SK-N-MC (cell line): ENCODE results near the gene TRMO.

ENCODE experiments used
- DNase-seq: peaks from one replicate; pipeline ENCODE4 v3.0.0-alpha.2; 2011; ENCODE audit warnings: low read depth, low spot score
- H3K27ac ChIP-seq: fragments of 200-600 bp; sonication (generic); 2 replicates; pipeline ENCODE4 v1.5.1; 2016; ENCODE audit warnings: mixed run types
- H3K36me3 ChIP-seq: fragments of 200-600 bp; sonication (generic); 2 replicates; pipeline ENCODE4 v1.6.1; 2017; ENCODE audit warnings: antibody characterized with exemption, low read length, mixed read lengths; ENCODE audit not compliant: insufficient read depth
- H3K4me3 ChIP-seq: fragments of 200-600 bp; sonication (generic); 2 replicates; pipeline ENCODE4 v1.5.1; 2016
- H3K9ac ChIP-seq: fragments of 200-600 bp; sonication (generic); 2 replicates; pipeline ENCODE4 v1.8.0; 2017; ENCODE audit warnings: mixed run types, mixed read lengths; ENCODE audit not compliant: insufficient read length
- H3K9me3 ChIP-seq: fragments of 200-600 bp; sonication (generic); 2 replicates; pipeline ENCODE4 v1.6.1; 2017; ENCODE audit warnings: low read depth, mild to moderate bottlenecking, antibody characterized with exemption, low read length, moderate library complexity, mixed read lengths
- EZH2 ChIP-seq: fragments of 200-600 bp; sonication (generic); IDR thresholded peaks from one replicate; pipeline ENCODE4 v1.6.1; 2017; ENCODE audit warnings: antibody characterized with exemption
- FOXP2 ChIP-seq: optimal IDR thresholded peaks from 2 replicates; pipeline ENCODE3; 2011; ENCODE audit warnings: mild to moderate bottlenecking, moderate library complexity; ENCODE audit not compliant: insufficient read depth; ENCODE audit errors: extremely low read length, control extremely low read depth
- POLR2AphosphoS5 ChIP-seq: IDR thresholded peaks from 2 replicates; pipeline ENCODE4 v1.6.1; 2012; ENCODE audit warnings: mild to moderate bottlenecking, low read depth, low read length, borderline replicate concordance

TRMO gene

DNA sequence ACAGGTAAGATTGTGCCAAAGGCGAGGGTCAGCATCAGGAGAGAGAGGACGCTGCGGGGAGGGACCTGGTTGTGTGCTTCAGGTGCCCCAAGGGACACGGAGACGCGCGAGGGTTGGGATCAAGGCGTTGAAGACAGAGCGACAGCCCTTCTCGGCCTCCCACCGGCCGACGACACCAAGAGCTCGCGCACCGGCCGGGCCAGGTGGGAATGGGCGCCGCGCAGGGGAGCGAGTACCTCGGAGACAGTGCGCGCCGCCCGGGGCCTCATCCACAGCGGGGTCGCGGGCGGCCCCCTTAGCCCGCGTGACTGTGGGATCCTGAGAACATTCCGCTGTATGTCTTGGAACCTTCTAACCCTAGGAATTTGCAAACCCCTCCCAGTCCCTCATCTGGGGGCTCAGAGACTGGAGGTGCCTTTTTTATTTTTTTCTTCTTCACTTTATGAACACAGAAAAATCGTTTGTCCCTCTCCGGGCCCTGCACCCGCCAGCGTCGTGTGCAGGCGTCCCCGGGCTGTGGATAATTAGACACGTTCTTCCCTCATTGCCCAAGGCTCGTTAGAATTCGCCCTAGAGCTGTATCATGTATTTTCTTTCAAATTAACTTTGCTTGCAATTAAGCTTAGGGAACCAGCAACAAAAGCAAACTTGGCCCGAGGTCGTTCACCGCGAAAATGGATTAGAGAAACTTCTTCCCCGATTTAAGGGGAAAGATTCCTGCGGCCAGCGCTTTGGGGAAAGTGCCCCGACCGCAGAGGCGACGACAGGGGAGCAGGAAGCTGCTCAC, 64.5 kb downstream of the TRMO start:
- DNase-seq = no peak
- Histone ChIP-seq H3K27ac (no peak overlapping the region), H3K4me3 (peak overlapping the region; percentile 11; the same call in 1 of the 2 replicates), H3K9ac (no peak overlapping the region), H3K9me3 (no peaks in the 10 kb centered on the region), H3K36me3 (no peaks in the 10 kb centered on the region)
- TF ChIP-seq FOXP2 (no peak), POLR2AphosphoS5 (no peak), EZH2 (peak; percentile 96)

DNA sequence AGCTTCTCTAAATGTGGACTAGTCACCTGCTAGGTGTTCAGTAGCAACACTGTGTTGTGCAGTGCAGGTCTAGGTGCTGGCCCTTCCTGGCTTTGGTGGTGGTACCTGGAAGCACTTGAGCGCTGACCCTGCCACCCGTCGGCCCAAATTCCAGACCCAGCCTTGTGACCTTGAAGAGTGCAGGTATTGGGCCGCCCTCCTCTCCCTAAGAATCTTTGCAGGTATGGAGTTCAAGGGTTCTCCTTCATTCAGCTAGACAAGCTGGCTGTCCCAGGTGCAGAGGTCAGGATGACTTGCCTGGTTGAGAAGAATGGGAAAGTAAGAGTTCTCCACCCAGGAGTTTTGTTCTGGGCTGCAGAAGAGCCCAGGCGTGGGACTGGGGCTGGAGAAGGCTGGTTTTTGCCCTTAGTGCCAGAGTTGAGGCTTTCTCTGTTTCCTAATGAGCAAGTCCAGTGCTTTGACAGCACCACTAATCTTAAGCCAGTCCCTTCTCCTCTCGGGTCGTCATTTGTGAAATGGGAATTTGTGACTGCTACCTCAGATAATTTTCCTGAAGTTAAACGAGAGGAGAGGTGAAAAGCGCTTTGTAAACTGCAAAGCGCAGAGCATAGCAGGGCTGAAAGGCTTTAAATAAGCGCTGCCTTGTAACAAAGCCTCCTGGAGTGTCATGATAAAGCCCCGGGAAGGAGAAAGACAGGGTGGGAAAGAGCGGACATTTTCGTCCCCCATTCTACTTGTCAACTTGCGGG, 65.3 kb downstream of the TRMO start:
- H3K36me3 ChIP-seq = no peaks in the 10 kb centered on the region
- no peak overlapping the region for H3K27ac ChIP-seq
- H3K4me3 ChIP-seq = no peak overlapping the region
- TF ChIP-seq EZH2 = no peak
- TF ChIP-seq POLR2AphosphoS5 = no peak
- no peak for TF ChIP-seq FOXP2
- DNase-seq = no peak
- no peak overlapping the region for H3K9ac ChIP-seq
- H3K9me3 ChIP-seq = no peaks in the 10 kb centered on the region

DNA sequence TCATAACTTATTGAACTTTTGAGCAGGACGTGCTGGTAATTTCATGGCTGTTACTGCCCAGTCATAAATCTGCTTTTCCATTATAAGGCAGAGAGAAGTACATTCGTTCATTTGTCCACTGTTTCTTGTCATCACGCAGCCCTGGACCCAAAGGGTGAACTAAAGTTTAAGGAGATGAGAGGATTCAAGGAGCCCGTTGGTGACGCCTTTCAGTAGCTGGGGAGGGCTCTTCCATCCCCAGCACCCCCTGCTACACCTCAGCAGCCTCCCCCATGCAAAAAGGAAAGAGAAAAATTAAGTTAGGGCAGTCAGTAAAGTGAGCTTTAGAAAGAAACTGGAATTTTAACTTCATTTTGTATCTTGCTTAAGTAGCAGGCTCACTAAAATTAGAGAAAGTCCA, 66.4 kb downstream of the TRMO start:
- H3K9me3 ChIP-seq = no peaks in the 10 kb centered on the region
- H3K9ac ChIP-seq = no peak overlapping the region
- H3K36me3 ChIP-seq = no peaks in the 10 kb centered on the region
- TF ChIP-seq FOXP2 (no peak), POLR2AphosphoS5 (no peak), EZH2 (no peak)
- H3K4me3 ChIP-seq = no peak overlapping the region
- H3K27ac ChIP-seq = no peak overlapping the region
- DNase-seq = no peak

DNA sequence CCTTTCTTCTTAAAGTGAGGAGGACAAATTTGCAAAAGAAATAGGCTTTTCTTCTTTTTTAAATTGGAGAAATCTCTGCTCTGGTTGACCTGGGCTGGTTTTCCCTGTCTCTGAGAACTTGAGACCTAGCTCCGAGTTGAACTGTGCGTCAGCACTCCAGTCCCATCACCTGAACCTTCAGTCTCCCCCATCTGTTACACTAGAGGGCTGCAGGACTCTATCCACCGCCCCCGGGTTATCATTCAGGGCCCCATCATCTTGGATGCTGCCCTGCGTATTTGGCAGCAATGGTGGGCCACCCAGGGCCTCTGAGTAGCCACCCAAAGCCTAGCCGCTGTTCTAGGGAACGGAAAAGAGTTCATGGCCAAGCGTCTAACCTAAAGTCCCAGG, 66.8 kb downstream of the TRMO start:
- Histone ChIP-seq H3K27ac (no peak overlapping the region), H3K9ac (no peak overlapping the region), H3K36me3 (no peaks in the 10 kb centered on the region), H3K4me3 (no peak overlapping the region), H3K9me3 (no peaks in the 10 kb centered on the region)
- DNase-seq = no peak
- TF ChIP-seq POLR2AphosphoS5 = no peak
- no peak for TF ChIP-seq EZH2
- no peak for TF ChIP-seq FOXP2

DNA sequence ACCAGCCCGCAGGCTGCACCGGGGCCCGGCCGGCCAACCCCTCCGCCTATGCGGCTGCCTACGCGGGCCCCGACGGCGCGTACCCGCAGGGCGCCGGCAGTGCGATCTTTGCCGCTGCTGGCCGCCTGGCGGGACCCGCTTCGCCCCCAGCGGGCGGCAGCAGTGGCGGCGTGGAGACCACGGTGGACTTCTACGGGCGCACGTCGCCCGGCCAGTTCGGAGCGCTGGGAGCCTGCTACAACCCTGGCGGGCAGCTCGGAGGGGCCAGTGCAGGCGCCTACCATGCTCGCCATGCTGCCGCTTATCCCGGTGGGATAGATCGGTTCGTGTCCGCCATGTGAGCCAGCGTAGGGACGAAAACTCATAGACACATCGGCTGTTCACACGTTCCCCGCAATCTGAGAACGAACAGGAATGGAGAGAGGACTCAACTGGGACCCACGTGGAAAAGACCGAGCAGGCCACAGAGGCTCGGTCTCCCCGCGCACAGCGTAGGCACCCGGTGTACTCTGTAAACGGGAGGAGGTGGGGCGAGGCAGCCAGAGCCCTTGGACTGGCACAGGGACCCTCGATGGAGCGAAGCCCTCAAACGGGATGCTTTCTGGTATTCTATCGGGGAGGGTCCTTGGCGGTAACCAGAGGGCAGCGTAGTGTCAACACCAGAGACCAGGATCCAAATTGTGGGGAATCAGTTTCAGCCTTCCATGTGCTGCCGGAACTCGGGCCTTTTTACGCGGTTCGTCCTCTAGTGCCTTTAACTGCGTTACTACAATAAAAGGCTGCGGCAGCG, 67.4 kb downstream of the TRMO start:
- TF ChIP-seq POLR2AphosphoS5 = no peak
- Histone ChIP-seq H3K9me3 (no peaks in the 10 kb centered on the region), H3K27ac (no peak overlapping the region), H3K36me3 (no peaks in the 10 kb centered on the region), H3K9ac (no peak overlapping the region), H3K4me3 (no peak overlapping the region)
- DNase-seq = no peak
